T-cell (primary cell): ENCODE data around the gene PTCD1. TPM values are rescaled to one million over a fixed set of nuclear protein-coding genes. Genes with fewer than 3 reads are reported as not detected.

ENCODE experiments used
- ATAC-seq, 4 experiments: fragments of 200-7000 bp in 3 of 4; fragments of 150-1000 bp in 1 of 4; cut with Tn5 transposase; replicated peaks in 1 of 4; 1 replicate in 3 of 4; 2 replicates in 1 of 4; pipeline ENCODE4 v1.10.0; 2021; ENCODE audit warnings: moderate library complexity in 3 of 4, mild to moderate bottlenecking in 2 of 4, moderate number of reproducible peaks in 1 of 4
- CTCF ChIA-PET, 2 donors: fragments of 300-600 bp; sonication (Branson Sonifier 250); formaldehyde crosslinking; loops; one replicate each; lab custom pipeline; 2022; ENCODE audit warnings: antibody characterized with exemption in 2 of 2; lab: Charles Lee
- POLR2A ChIA-PET, 2 donors: fragments of 300-600 bp; sonication (Branson Sonifier 250); formaldehyde crosslinking; loops; one replicate each; lab custom pipeline; 2022; ENCODE audit warnings: antibody characterized with exemption in 2 of 2; lab: Charles Lee
- DNase-seq, 35 experiments: peaks; one replicate each; pipeline versions ENCODE4 v3.0.0 to v3.0.0-alpha.2; 2013 to 2023
- H3K27ac ChIP-seq: one replicate; pipeline ENCODE4 v1.5.1; 2013; ENCODE audit warnings: low read length
- H3K27me3 ChIP-seq, 2 experiments: replicated peaks in 1 of 2; 1 replicate in 1 of 2; 2 replicates in 1 of 2; pipeline versions ENCODE4 v1.6.1 to v1.7.0; 2013; ENCODE audit warnings: low read length in 1 of 2, mixed read lengths in 1 of 2; ENCODE audit not compliant: control insufficient read depth in 2 of 2, insufficient read depth in 2 of 2; ENCODE audit errors: extremely low read depth in 1 of 2
- H3K36me3 ChIP-seq, 2 donors: 1 replicate in 1 of 2; 2 replicates in 1 of 2; pipeline versions ENCODE4 v1.6.1 to v1.7.0; 2013; ENCODE audit warnings: low read length in 1 of 2; ENCODE audit not compliant: control insufficient read depth in 2 of 2, insufficient read depth in 1 of 2; ENCODE audit errors: extremely low read depth in 1 of 2
- H3K4me1 ChIP-seq, 2 experiments: 1 replicate in 1 of 2; 2 replicates in 1 of 2; pipeline versions ENCODE4 v1.6.1 to v1.7.0; 2013; ENCODE audit warnings: low read length in 2 of 2, mixed read lengths in 1 of 2; ENCODE audit not compliant: insufficient read depth in 2 of 2, control insufficient read depth in 1 of 2; ENCODE audit errors: extremely low read depth in 1 of 2
- H3K4me3 ChIP-seq, 2 donors: 1 replicate in 1 of 2; 2 replicates in 1 of 2; pipeline versions ENCODE4 v1.5.1 to v1.7.0; 2013; ENCODE audit warnings: mild to moderate bottlenecking in 2 of 2, low read length in 1 of 2, moderate library complexity in 1 of 2; ENCODE audit not compliant: control insufficient read depth in 1 of 2; ENCODE audit errors: extremely low read depth in 1 of 2
- H3K9me3 ChIP-seq: 2 replicates; pipeline ENCODE4 v1.7.0; 2013
- H3K27ac Mint-ChIP-seq, 2 donors: one replicate each; pipeline ENCODE4 v1.8.0; 2020 to 2021; ENCODE audit warnings: mild to moderate bottlenecking in 2 of 2, mixed read lengths in 2 of 2
- H3K27me3 Mint-ChIP-seq, 2 donors: one replicate each; pipeline ENCODE4 v1.8.0; 2021 to 2022; ENCODE audit warnings: mixed read lengths in 2 of 2
- H3K36me3 Mint-ChIP-seq: one replicate; pipeline ENCODE4 v1.8.0; 2021; ENCODE audit warnings: mixed read lengths
- H3K4me1 Mint-ChIP-seq, 3 donors: one replicate each; pipeline ENCODE4 v1.8.0; 2020 to 2022; ENCODE audit warnings: mixed read lengths in 3 of 3, mild to moderate bottlenecking in 1 of 3
- H3K4me3 Mint-ChIP-seq, 3 donors: one replicate each; pipeline ENCODE4 v1.8.0; 2020 to 2022; ENCODE audit warnings: mild to moderate bottlenecking in 3 of 3, mixed read lengths in 3 of 3, moderate library complexity in 3 of 3
- H3K9me3 Mint-ChIP-seq, 3 donors: one replicate each; pipeline ENCODE4 v1.8.0; 2020 to 2022; ENCODE audit warnings: mixed read lengths in 3 of 3
- WGBS: methylation state at CpG from one replicate; pipeline ENCODE4 v1.1.5; 2013; ENCODE audit warnings: missing lambda C conversion rate; ENCODE audit not compliant: insufficient coverage; 5-methylcytosine and 5-hydroxymethylcytosine counted together
- total RNA-seq, 35 experiments: library from RNA in 6 of 35; stranded (reverse) in 6 of 35; fragments of 120-200 nt in 1 of 35; gene quantifications; one replicate each; pipeline versions ENCODE4 v1.2.1 to v1.2.4 and lab custom pipeline; 2013 to 2026

PTCD1 gene
- total RNA-seq, 5 donors from 2014 or later (not counting 1 experiment from before 2014, with no cell fraction given): 5.4 to 11.6 (median 10.5) TPM

DNA sequence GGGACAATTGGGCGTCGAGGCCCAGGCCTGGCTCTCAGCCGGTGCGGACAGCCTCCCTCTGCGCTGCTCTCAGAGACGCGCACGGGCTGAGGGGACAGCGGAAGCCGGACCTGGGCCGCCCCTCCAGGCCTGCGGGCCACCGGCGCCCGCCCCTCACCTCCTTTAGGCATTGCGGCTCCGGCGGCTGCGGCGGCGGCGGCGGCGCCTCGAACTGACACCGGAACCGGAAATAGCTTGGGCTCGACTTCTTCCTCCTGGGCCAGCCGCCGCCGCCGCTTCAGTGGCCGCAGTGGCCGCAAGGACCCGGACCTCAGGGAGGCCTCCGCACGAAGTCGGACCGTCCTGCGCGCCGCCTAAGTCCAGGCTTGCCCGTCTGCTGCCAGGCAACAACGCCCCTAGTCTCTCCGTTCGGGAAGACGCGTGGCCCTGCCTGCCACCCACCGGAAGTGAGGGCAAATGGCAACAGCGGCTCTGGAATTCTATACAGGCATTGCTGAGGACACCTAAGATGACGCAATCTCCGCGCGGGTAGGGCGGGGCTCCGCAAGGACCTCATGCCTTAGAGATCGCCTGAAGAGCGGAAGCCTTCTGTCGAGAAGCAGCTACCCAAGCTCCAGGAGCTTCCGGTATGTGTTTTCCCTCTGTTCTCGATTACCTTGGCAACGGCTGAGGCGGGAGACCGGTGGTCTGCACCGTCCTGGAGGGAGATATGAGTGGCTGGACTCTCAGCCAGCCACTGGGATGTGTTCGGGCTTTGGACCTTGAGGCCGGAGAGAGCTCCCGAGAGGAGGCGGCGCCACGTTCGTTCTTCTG, 30.0 kb downstream of the PTCD1 start, which contains the start of the genes BUD31 and PDAP1:
BUD31 (plus strand) TSS at position 591 of the 813 bp plus-strand sequence. CDS start 2,124 bp downstream, outside the sequence.
PDAP1 (minus strand) TSS at position 219 of the 813 bp plus-strand sequence; CDS start at position 170, 49 bp downstream.
- CTCF ChIA-PET: interaction anchor here in 1 of 2 donors (0.6 to 2.6 kb wide), 11 partner anchors 12 to 172 kb away, joined by 3 to 7 read pairs (median 4); partner anchors contain the start of genes ARPC1B and ZKSCAN5
- Histone ChIP-seq H3K9me3 (no peaks in the 10 kb centered on the region), H3K36me3 (peaks cover 9 to 47% of the 10 kb centered on the region in 2 donors), H3K27me3 (no peaks in the 10 kb centered on the region), H3K4me3 (peak within 1 kb of the TSS; percentile 87 to 94), H3K4me1 (peaks cover 18 to 56% of the 10 kb centered on the region in 2 experiments), H3K27ac (peak within 1 kb of the TSS; percentile 91)
- Mint-ChIP-seq H3K9me3 (no peaks in the 10 kb centered on the region), H3K27ac (peak within 1 kb of the TSS; percentile 94 to 99), H3K4me3 (peak within 1 kb of the TSS; percentile 93 to 94 (median 93)), H3K36me3 (peaks cover 33% of the 10 kb centered on the region), H3K4me1 (peaks cover 47 to 66% (median 52%) of the 10 kb centered on the region in 3 donors), H3K27me3 (no peaks in the 10 kb centered on the region)
- POLR2A ChIA-PET: interaction anchor here (0.5 to 1.9 kb wide), 16 partner anchors 9 to 1808 kb away, joined by 3 to 9 read pairs (median 4); partner anchors contain the start of genes PLOD3 (in 1 of the 2), ZKSCAN5 (in 1 of the 2) and ZSCAN25 (in 1 of the 2)
- DNase-seq (peak; percentile 86 to 99 (median 93)), ATAC-seq (peak; percentile 86 to 92 (median 88))
- under 1% methylated on average over 65 of the region's 72 CpGs for WGBS

- DNase-seq: peak in 12 of 35 experiments; percentile 9 to 56 (median 17)
- ChIA-PET CTCF (interaction anchor here (0.5 to 2.6 kb wide), 5 partner anchors 15 to 172 kb away, joined by 3 to 8 read pairs (median 4); partner anchors contain the start of genes ARPC1B (in 1 of the 2) and ZKSCAN5 (in 1 of the 2)), POLR2A (interaction anchor here (0.6 to 1.9 kb wide), 4 partner anchors 14 to 33 kb away, joined by 5 to 9 read pairs (median 6); no protein-coding TSS in a partner anchor)
- 0% methylated on average over 25 of the region's 28 CpGs for WGBS
- Mint-ChIP-seq H3K27me3 (no peaks in the 10 kb centered on the region), H3K36me3 (peaks cover 34% of the 10 kb centered on the region), H3K9me3 (no peaks in the 10 kb centered on the region), H3K4me1 (peaks cover 48 to 67% (median 54%) of the 10 kb centered on the region in 3 donors), H3K27ac (peak overlapping the region; percentile 94 to 99), H3K4me3 (peak overlapping the region; percentile 93 to 94 (median 93))
- peaks cover 9 to 47% of the 10 kb centered on the region in 2 donors for H3K36me3 ChIP-seq
- H3K9me3 ChIP-seq: no peaks in the 10 kb centered on the region
- H3K27ac ChIP-seq: peak overlapping the region; percentile 91
- no peaks in the 10 kb centered on the region for H3K27me3 ChIP-seq
- peak overlapping the region; percentile 87 to 94 for H3K4me3 ChIP-seq
- H3K4me1 ChIP-seq: peaks cover 18 to 57% of the 10 kb centered on the region in 2 experiments
- ATAC-seq: peak in 3 of 4 experiments; percentile 7 to 15 (median 12)
Measured at GRCh38 chr7:99407872-99408378, 30.7 kb downstream of the PTCD1 start.

DNA sequence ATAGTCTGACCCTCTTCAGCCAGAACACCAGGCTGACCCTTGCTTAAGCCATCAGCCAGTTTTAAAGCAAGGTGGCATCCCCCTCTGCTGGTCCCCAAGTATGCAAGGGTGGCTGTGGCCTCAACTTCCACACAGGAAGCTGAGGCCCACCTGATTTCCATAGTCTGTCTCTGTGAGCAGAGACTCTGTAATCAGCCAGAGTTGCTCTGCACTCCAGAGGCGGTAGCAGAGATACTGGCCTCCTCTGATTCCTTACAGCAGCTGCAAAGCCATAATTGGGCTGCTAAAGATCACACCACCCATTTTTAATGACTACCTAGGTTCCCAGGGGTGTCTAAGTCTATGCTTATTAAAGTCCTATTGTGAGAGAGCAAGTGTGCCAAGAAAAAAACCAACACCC, 32.0 kb downstream of the PTCD1 start:
- Histone ChIP-seq H3K27me3 (no peaks in the 10 kb centered on the region), H3K4me3 (no peak overlapping the region), H3K4me1 (peaks cover 18 to 57% of the 10 kb centered on the region in 2 experiments), H3K9me3 (no peaks in the 10 kb centered on the region), H3K27ac (peak overlapping the region; percentile 91), H3K36me3 (peaks cover 12 to 43% of the 10 kb centered on the region in 2 donors)
- ChIA-PET POLR2A (interaction anchor here (0.5 to 0.9 kb wide), 4 partner anchors 22 to 426 kb away, joined by 3 read pairs; no protein-coding TSS in a partner anchor), CTCF (interaction anchor here in 1 of 2 donors (2.6 kb wide), 1 partner anchor 98 kb away, joined by 5 read pairs; the partner anchor contains the start of gene ZKSCAN5)
- peak overlapping the region; percentile 9 to 93 (median 93) for H3K4me3 Mint-ChIP-seq
- 17% methylated on average over 1 of the region's 1 CpG for WGBS
- peak overlapping the region; percentile 94 to 99 for H3K27ac Mint-ChIP-seq
- H3K27me3 Mint-ChIP-seq: no peaks in the 10 kb centered on the region
- ATAC-seq (no peak), DNase-seq (no peak)
- no peaks in the 10 kb centered on the region for H3K9me3 Mint-ChIP-seq
- H3K4me1 Mint-ChIP-seq: peaks cover 42 to 63% (median 56%) of the 10 kb centered on the region in 3 donors
- H3K36me3 Mint-ChIP-seq: peaks cover 26% of the 10 kb centered on the region

DNA sequence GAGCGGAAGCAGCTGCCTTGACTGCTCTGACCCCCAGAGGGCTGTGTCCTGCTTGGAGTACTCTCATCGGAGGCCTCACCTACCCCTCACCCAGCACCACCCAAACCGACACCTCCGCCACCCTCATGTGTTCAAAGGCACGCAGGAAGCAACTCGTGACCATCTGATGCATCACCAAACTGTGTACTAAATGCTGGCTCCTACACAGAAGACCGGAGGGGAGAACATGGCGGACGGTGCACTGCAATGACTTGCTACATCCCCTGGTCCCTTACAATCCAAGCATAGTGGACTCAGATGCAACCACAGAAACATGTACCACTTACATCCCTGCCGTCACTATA, 33.6 kb downstream of the PTCD1 start:
- no peaks in the 10 kb centered on the region for H3K27me3 ChIP-seq
- ATAC-seq: no peak
- no peaks in the 10 kb centered on the region for H3K9me3 Mint-ChIP-seq
- peak overlapping the region; percentile 16 to 57 for H3K27ac Mint-ChIP-seq
- peaks cover 14 to 47% of the 10 kb centered on the region in 2 experiments for H3K4me1 ChIP-seq
- POLR2A ChIA-PET: interaction anchor here in 1 of 2 donors (0.6 kb wide), 1 partner anchor 18 kb away, joined by 10 read pairs; no protein-coding TSS in a partner anchor
- H3K36me3 ChIP-seq: peaks cover 23 to 44% of the 10 kb centered on the region in 2 donors
- peaks cover 21% of the 10 kb centered on the region for H3K36me3 Mint-ChIP-seq
- H3K4me3 ChIP-seq: no peak overlapping the region
- WGBS: 92% methylated on average over 8 of the region's 10 CpGs
- no peak overlapping the region for H3K27ac ChIP-seq
- H3K9me3 ChIP-seq: no peaks in the 10 kb centered on the region
- DNase-seq: peak in 1 of 35 experiments; percentile 35
- no peaks in the 10 kb centered on the region for H3K27me3 Mint-ChIP-seq
- H3K4me1 Mint-ChIP-seq: peaks cover 32 to 52% (median 48%) of the 10 kb centered on the region in 3 donors
- CTCF ChIA-PET: interaction anchor here in 1 of 2 donors (0.7 kb wide), 2 partner anchors 11 to 56 kb away, joined by 4 to 5 read pairs; no protein-coding TSS in a partner anchor
- H3K4me3 Mint-ChIP-seq: no peak overlapping the region

DNA sequence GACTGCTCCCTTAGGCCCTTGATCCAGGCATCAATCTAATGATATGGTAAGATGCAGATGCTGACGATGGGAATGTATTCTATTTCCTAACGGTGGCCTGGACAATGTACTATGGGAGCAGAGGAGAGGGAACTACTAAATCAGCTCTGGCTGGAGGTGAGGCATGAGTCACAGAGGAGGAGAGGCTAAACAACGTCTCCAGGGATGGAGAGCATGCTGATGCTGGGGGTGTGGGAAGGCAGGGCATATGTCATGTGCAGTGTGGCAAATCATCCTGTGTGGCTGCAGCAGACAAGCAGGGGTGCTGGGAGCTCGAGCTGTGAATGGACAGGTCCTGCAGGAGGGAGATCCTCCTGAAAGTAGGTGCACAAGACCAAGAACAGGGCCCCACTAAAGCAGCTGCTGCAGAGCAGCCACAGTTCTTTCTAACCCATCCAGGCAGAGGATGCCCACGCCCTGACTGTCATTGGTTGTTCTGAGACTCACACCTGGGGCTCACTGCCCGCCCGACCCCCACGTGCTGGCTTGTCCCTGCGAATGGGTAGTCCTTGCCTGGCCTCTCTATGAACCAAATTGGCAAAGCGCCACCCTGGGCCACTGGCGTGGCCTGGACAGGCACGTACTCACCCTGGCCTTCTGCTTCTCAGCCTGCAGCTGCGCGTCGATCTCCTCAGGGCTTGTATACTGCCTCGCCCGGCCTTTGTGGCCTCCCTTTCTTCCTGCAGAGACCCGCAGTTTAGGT, 34.2 kb downstream of the PTCD1 start:
- no peaks in the 10 kb centered on the region for H3K27me3 Mint-ChIP-seq
- WGBS: 86% methylated on average over 14 of the region's 18 CpGs

More for the DNA sequence above, 34.2 kb downstream of the PTCD1 start:
- Histone ChIP-seq H3K27ac (no peak overlapping the region), H3K4me3 (no peak overlapping the region), H3K4me1 (peaks cover 11 to 41% of the 10 kb centered on the region in 2 experiments), H3K27me3 (no peaks in the 10 kb centered on the region), H3K9me3 (no peaks in the 10 kb centered on the region), H3K36me3 (peaks cover 23 to 46% of the 10 kb centered on the region in 2 donors)
- no peaks in the 10 kb centered on the region for H3K9me3 Mint-ChIP-seq
- peak overlapping the region; percentile 24 to 57 for H3K27ac Mint-ChIP-seq
- CTCF ChIA-PET: no interaction called here
- ATAC-seq: no peak
- no peak overlapping the region for H3K4me3 Mint-ChIP-seq
- H3K36me3 Mint-ChIP-seq: peaks cover 21% of the 10 kb centered on the region
- H3K4me1 Mint-ChIP-seq: peaks cover 31 to 46% (median 45%) of the 10 kb centered on the region in 3 donors
- DNase-seq: no peak
- POLR2A ChIA-PET: interaction anchor here in 1 of 2 donors (0.6 kb wide), 1 partner anchor 17 kb away, joined by 10 read pairs; no protein-coding TSS in a partner anchor
